Stimulated activated CD8-positive, alpha-beta memory T cell treated with anti-CD3 and anti-CD28 coated beads, Interleukin-15, amount 100 ng/mL, for 4 hours (primary cell): ENCODE measurements around the gene BSPRY.
"Not testable (repeated sequence)": the region's sequence is repeated elsewhere in the genome, so short reads cannot be mapped to it uniquely, and the experiment has no call there.

Experiments
- DNase-seq, 2 donors: peaks; one replicate each; pipeline ENCODE4 v3.0.0-alpha.2; 2020; ENCODE audit warnings: low read depth in 2 of 2

BSPRY gene

GRCh38 chr9:113395000-113395861 is 45.9 kb downstream of the BSPRY start:
- DNase-seq, result no peak

- DNase-seq, result no peak
Observed at GRCh38 chr9:113397203-113397631, 47.9 kb downstream of the BSPRY start.

- DNase-seq, result no peak
Observed at GRCh38 chr9:113398796-113399195, 49.5 kb downstream of the BSPRY start.

- DNase-seq, result no peak
Observed at GRCh38 chr9:113399646-113400200, 50.4 kb downstream of the BSPRY start.

- peak; percentile 98 to 99 for DNase-seq
Observed at GRCh38 chr9:113401027-113401792, 51.9 kb downstream of the BSPRY start, which contains the start of gene ALAD. ALAD (minus strand) TSS chr9:113401284; CDS start chr9:113393559, 7,725 bp downstream.

GRCh38 chr9:113403646-113404045 is 54.3 kb downstream of the BSPRY start:
- DNase-seq, result no peak

- DNase-seq, result not testable (repeated sequence)
Observed at GRCh38 chr9:113406353-113406752, 57.0 kb downstream of the BSPRY start.

- not testable (repeated sequence) for DNase-seq
Observed at GRCh38 chr9:113406873-113407511, 57.7 kb downstream of the BSPRY start.

GRCh38 chr9:113409481-113409880 is 60.1 kb downstream of the BSPRY start:
- no peak for DNase-seq

- DNase-seq, result no peak
Observed at GRCh38 chr9:113409883-113410206, 60.5 kb downstream of the BSPRY start.

- peak; percentile 87 to 91 for DNase-seq
Observed at GRCh38 chr9:113410207-113410864, 61.0 kb downstream of the BSPRY start, which contains the start of the genes C9orf43 and POLE3. C9orf43 (plus strand) TSS chr9:113410747; CDS start chr9:113413494, 2,747 bp downstream. POLE3 (minus strand) TSS chr9:113410675; CDS start chr9:113410293, 382 bp downstream.

GRCh38 chr9:113416149-113416721 is 66.9 kb downstream of the BSPRY start:
- DNase-seq, result no peak

GRCh38 chr9:113417370-113417769 is 68.0 kb downstream of the BSPRY start:
- DNase-seq, result no peak
